Suppressor macrophage treated with lipopolysaccharide for 4 hours (primary cell): Measurements from ENCODE around the gene PCNX3.
"Not testable (repeated sequence)": the region's sequence is repeated elsewhere in the genome, so short reads cannot be mapped to it uniquely, and the experiment has no call there.

Experiments
- DNase-seq: peaks from one replicate; pipeline ENCODE4 v3.0.0-alpha.2; 2020

The PCNX3 gene

DNA sequence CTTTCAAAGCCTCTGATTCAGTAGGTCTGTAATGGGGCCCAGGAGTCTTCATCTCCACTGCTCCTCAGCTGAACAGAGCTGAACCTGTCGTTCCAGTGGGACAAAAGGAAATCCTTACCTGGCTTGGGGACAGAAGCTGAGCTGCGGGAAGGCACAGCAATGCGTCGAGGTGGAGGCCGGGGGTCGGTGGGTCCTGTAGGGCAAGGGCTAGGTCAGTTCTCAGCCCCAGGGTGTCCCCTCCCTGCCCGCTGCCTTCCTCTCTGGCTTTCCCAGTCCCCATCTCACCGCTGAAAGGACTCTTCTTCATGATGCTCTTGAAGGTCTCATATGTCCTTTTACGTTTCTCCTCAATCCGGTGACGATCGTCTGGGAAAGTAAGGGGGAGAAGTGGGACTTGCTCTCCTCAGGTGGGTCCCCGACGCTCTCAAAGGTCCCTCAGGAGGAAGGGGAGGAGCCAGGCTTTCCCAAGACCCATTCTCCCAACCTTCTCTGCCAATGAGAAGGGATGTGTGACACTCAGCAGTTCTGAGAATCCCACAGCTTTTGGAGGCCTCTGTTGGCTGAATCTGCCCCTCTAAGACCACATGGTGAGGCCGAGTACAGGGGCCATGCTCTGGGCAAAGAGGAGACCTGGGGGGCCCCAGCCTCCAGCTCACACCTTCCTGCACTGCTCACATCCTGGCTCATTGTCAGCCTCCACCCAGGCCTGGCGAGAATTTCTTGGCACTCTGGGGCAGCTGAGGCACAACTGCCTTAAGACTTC, 40.2 kb downstream of the PCNX3 start:
- no peak for DNase-seq

DNA sequence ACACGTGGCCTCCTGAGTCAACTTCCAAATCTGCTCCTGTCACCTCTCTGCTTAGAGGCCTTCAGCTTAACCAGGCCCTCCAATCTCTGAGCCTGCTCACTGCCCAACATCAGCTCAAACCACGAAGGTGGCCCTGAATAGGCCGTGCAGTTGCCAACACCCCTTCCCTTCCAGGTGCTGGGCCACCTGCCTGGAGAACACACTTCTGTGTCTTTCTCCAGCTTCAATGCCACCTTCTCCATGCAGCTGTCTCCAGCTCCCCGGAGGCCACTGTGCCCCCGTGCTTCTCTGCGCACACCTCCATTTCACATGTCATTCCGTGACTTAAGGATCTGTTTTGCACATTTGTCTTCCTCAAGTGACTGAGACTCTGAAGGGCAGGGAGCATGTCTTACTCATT, 41.9 kb downstream of the PCNX3 start:
- DNase-seq = no peak

DNA sequence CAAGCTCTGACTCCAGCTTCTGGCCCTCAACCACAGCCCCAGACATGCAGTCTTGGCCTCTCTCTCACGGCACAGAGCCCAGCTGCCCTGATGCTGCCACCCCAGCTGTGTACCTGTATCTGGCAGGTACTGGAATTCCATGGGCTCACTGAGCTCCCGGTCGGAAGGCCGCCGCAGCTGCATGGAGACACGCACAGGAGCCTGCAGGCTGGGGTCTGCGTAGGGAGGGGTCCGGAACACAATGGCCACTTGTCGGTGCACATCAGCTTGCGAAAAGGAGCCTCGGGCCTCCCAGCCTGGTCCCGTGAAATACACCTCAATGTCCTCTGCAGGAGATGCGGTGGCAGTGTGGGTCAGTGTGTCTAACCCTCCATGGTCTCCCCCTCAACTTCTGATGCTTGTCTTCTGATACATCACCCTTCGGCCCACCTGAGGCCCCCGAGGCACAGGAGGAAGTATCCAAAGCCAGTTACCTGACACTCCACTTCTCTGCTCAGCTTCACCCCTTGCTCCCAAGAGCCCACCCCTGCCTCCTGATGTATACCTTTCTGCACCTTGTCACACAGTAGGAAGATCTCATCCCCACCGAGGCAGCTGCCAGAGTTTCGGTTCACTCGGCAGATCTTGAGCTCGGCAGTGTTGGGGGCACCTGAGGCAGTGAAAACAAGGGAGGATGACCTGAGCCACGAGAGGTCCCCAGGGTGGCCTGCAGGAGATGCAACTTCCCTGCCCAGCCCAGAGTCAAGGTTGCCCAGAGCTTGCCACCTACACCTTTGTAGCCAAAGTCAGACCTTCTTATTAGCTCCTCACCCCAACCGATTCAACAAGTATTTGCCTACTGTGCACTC, 42.8 kb downstream of the PCNX3 start:
- DNase-seq = no peak

DNA sequence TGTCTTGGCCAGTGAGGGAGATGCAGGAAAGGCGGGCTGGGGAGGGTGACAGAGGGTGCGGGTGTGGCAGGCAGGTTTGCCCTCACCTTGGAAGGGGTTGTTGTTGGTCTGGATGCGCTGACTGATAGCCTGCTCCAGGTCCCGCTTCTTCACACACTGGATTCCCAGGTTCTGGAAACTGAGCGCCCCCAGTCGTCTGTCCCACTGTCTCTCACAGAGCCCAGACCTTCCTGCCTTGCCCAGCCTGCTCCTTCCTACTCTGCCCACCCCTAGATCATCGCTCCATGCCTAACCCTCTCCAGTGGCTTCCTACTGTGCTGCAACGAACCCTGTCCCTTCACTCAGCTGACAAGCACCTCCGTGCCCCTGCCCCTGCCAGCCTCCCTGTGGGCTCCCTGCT, 44.5 kb downstream of the PCNX3 start:
- no peak for DNase-seq

DNA sequence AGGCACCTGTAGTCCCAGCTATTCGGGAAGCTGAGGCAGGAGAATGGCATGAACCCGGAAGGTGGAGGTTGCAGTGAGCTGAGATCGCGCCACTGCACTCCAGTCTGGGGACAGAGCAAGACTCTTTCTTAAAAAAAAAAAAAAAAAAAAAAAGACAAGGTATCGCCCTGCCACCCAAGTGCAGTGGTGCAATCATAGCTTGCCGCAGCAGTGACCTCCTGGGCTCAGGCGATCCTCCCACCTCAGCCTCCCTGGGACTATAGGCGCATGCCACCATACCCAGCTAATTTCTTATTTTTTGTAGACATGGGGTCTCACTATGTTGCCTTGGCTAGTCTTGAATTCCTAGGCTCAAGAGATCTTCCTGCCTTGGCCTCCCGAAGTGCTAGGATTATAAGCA, 45.3 kb downstream of the PCNX3 start:
- not testable (repeated sequence) for DNase-seq

DNA sequence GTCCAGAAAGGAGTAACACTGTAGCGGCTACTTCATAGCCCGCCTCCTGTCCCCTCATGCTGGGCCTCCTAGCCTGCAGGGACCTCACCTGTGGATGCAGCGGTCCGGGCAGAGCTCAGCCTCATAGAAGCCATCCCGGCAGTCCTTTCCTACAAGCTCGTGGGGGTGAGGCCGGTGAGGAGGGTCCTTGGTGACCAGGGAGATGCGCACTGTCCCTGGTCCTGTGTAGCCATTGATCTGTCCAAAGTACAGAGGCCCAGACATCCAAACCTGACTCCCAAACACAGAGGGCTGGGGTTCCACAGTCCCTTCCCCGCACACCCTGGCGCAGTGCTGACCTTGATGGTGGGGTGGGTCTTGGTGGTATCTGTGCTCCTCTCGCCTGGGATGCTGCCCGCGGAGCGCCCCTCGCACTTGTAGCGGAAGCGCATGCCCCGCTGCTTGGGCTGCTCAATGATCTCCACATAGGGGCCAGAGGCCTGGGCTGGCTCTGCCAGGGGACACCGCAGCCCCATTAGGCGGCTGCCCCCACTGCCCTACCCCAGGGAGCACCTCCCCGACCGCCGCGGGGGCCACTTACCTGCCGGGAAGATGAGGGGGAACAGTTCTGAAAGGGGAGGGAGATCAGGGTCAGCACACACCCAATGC, 46.1 kb downstream of the PCNX3 start:
- DNase-seq = no peak

DNA sequence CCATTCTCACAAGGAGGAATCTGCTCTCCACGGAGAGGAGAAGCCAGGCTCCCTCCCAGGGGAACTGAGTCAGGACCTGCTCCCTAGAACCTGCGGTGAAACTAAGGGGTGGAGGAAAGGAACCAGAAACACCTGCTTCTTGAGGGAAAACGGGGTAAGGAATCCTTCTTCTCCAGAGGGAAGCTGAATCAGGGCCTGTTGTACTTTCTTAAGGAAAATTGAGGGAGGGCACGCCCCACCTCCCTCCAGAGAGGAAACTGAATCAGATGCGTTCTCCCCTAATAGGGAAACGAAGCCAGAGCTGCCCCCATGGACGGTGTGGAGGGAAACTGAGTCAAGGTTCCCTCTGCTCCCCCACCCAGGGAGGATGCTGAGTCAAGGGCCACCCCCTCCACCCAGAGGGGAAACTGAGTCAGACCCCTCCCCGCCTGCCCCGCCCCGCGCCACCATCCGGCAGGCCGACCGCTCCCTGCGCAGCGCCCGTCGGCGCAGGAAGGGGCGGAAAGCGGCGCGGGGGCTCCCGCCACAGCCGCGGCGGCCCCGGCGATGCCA, 46.7 kb downstream of the PCNX3 start:
- no peak for DNase-seq

DNA sequence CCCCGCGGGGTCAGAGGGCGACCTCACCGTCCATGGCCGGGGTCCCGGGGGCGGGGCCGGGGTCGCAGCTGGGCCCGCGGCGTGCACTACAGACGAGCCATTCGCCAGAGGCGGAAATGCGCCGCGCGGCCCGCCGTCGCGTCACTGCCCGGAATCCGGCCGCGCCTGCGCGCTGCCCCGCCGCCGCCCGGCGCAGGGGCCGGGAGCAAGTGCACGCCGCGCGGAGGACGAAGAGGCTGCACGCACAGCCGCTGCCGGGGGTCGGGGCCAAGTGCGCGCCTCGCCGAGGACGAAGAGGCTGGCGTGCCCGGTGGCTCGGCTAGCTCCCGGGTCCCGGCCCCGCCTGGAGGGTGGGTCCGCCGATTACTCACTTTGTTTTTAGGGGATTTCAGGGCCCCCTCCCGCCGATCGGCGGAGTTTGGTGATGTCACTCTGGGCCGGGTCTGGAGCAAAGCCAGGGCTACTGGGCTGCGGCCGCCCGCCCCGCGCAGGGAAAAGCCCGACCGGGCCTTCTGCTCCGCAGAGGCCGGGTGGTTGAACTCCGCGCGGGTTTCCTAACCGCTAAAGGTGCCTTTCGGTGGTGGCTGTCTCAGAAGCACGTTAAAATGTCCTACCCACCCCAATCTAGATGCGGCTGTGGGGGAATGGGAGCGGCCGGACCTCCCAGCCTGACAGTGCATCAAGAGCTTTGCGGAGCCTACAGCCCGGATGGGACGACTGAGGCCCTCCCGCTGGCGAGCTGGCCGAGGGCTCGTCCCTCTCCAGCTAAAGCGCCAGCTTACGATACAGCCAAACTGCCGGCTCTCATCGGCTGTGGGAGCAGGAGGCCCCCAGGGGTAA, 47.4 kb downstream of the PCNX3 start, which contains the start of gene RELA:
TSS of gene RELA (minus strand) at position 118 of the 840 bp plus-strand sequence. CDS start at position 34, 84 bp downstream.
- DNase-seq = peak; percentile 98

DNA sequence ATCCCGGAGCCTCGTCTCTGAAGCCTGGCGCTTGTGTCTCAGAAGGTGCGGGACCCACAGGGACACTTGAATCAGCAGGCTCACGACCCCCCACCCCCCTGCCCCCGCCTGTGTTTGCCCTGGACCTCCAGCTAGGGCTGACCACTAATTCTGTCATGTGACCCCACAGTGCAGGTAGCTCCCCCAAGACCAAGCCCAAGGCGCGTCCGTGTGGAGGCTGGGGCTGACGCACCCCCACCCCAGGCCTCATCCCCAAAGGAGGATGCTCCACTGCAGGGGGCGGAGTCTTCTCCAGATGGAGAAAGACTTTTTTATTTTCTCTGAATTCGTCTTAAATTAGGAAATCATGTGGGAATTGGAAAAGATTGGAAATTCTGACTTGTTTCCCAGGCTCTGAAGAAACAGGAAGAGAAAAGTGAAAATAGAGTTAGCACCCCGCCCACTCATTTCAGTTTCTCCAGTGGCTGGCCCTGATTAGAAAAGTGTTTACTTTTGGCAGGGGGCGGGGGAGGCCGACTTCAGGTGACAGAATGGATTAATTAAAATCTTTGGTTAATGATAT, 48.1 kb downstream of the PCNX3 start:
- DNase-seq = peak; percentile 96

DNA sequence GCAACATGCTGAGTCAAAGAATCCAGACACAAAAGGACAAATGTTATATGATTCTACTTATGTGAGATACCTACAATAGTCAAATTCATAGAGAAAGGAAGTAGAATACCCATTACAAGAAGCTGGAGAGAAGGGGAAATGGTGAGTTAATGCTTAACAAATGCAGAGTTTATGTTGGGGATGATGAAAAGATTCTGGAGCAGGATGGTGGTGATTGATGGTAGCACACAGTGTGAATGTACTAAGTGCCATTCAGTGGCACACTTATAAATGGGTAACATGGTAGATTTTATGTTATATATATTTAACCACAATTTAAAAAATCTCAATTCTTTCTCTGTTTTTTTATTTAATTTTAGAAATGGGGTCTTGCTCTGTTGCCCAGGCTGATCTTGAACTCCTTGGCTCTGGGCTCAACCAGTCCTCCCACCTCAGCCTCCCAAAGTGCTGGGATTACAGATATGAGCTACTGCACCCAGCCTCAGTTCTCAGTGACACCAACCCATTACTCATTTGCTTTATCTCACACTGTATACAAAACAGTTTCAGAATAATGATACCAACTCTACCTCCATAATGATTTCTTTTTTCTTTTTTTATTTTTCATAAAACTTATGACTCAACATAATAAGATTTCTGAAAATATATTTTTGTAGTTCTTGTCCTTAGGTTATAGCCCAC, 56.7 kb downstream of the PCNX3 start:
- DNase-seq = no peak

DNA sequence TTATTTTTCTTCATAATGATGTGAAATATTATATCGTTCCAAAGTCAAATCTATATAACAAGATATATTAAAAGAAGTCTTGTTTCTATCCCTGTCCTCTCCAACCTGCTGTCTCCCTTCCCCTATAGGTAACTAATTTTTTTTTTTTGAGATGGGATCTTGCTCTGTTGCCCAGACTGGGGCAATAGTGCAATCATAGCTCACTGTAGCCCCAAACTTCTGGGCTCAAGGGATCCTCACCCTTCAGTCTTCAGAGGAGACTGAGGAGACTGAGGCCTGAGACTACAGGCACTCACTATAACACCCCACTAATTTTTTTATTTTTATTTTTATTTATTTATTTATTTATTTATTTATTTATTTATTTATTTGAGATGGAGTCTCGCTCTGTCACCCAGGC, 57.4 kb downstream of the PCNX3 start:
- DNase-seq = no peak

DNA sequence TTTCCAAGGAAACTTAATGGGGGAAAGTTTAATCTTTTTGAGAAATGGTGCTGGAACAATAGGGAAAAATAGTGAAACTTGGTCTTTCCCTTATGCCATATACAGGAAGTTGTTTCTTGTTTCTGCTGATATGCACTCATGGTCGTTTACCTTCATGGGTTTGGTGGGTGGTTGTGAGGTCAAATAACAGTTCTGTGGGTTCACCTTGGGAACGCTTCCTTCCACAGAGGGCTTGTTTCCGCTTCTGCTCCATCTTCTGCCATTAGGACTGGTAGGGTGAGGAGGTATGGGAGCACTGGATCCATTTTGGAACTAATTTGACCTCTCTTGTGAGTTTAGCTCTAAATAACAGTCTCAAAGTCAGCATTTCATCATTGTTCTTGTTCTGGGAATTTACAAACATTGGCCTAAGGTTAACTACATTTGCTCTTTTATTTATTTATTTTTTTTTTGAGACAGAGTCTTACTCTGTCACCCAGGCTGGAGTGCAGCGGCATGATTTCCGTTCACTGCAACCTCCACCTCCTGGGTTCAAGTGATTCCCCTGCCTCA, 64.7 kb downstream of the PCNX3 start:
- no peak for DNase-seq

DNA sequence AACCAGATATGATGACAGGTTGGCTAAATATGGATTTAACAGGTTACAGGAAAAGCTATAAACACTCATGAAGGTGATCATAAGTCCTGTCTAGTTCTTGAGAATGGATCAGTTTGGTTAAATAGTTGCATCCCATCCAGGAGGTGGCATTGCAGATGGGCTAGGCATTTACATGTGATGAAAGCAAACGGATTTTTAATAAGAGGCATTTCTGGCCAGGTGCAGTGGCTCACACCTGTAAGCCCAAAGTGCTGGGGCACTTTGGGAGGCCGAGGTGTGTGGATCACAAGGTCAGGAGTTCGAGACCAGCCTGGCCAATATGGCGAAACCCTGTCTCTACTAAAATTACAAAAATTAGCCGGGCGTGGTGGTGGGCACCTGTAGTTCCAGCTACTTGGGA, 67.9 kb downstream of the PCNX3 start:
- DNase-seq = not testable (repeated sequence)

DNA sequence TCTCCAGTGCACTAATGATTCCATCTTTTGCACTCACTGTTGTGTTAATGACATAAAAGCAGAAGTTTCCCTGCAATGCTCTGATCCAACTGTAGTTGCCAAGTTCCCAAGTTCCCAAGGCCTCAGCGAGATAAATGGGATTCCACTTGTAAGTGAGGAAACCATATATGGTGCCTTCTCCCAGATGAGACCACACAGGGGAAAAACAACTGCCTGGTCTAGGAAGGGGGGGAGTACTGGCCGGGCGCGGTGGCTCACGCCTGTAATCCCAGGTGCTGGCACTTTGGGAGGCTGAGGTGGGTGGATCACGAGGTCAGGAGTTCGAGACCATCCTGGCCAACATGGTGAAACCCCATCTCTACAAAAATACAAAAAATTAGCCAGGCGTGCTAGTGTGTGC, 70.4 kb downstream of the PCNX3 start:
- DNase-seq = no peak
